HuH-7 (cell line): ENCODE measurements around the gene ARHGEF28.

Experiments used
- DNase-seq: peaks from one replicate; pipeline ENCODE4 v3.0.0; 2011; ENCODE audit warnings: low spot score

ARHGEF28 gene, protein sequence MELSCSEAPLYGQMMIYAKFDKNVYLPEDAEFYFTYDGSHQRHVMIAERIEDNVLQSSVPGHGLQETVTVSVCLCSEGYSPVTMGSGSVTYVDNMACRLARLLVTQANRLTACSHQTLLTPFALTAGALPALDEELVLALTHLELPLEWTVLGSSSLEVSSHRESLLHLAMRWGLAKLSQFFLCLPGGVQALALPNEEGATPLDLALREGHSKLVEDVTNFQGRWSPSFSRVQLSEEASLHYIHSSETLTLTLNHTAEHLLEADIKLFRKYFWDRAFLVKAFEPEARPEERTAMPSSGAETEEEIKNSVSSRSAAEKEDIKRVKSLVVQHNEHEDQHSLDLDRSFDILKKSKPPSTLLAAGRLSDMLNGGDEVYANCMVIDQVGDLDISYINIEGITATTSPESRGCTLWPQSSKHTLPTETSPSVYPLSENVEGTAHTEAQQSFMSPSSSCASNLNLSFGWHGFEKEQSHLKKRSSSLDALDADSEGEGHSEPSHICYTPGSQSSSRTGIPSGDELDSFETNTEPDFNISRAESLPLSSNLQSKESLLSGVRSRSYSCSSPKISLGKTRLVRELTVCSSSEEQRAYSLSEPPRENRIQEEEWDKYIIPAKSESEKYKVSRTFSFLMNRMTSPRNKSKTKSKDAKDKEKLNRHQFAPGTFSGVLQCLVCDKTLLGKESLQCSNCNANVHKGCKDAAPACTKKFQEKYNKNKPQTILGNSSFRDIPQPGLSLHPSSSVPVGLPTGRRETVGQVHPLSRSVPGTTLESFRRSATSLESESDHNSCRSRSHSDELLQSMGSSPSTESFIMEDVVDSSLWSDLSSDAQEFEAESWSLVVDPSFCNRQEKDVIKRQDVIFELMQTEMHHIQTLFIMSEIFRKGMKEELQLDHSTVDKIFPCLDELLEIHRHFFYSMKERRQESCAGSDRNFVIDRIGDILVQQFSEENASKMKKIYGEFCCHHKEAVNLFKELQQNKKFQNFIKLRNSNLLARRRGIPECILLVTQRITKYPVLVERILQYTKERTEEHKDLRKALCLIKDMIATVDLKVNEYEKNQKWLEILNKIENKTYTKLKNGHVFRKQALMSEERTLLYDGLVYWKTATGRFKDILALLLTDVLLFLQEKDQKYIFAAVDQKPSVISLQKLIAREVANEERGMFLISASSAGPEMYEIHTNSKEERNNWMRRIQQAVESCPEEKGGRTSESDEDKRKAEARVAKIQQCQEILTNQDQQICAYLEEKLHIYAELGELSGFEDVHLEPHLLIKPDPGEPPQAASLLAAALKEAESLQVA (N-terminal part only)

DNA sequence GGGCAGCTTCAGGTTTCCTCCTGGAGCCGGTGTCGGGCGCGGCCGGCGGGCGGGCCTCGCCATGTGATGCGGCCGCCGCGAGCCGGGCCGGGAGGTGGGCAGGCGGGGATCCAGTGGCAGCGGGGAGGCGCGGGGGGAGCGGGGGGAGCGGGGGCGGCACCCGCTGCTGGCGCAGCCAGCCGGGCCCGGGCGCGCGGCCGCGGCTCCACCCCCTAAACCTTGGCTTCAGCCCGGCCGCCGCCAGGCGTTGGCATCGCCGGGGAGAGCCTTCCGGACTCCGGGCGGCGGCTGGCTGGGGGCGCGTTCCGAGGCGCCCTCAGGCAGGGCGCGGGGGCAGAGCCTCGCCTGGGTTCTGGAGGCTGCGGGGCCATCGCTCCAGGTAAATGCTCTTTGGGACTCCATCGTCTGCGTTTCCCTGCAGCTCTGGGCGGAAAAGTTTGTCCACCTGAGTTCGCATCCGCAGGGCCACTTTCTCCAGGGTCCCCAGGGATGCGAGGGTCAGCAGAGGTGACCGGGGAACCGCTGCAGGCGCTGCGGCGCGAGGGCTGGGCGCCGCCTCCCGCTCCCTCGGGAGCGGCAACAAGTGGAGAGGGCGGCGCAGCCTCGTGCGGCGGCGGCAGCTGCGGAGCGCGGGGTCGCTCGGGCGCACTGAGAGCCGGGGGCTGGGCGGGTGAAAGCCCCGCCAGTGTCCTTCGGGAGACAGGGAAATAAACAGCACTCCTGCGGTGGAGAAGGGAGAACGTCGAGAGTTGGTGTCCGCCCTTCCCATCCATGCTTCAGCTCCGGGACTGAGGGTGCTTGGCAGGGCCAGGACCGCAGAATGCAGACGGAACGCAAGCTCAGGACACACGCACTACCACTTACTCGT, at the start of gene ARHGEF28:
TSS of gene ARHGEF28 (plus strand) at position 253 of the 868 bp plus-strand sequence. CDS start 58,656 bp downstream, outside the sequence.
- DNase-seq = peak; percentile 59

GRCh38 chr5:73582285-73583145, 43.5 kb upstream of the ARHGEF28 start:
- DNase-seq = no peak

DNA sequence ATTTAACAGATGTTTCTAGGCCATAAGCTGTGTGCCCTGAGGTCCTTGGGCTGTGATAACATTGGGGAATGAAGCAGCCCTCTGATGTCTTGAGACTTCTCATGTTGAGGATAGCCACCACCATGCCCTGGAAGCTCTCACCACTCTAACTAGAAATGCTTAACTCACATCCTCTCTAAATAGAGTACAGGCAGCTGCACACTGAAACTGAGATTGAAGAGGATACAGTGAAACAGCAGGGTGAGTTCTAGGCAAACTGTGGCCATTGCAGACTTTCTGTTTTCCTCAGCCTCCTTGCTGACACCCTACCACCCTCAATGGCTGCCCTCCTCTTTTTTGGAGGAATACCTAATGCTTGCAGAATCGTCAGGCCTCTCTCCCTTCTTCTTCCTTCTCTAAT, 38.1 kb upstream of the ARHGEF28 start:
- no peak for DNase-seq

- DNase-seq = peak; percentile 45
Observed at GRCh38 chr5:73591102-73591695, 34.8 kb upstream of the ARHGEF28 start.

DNA sequence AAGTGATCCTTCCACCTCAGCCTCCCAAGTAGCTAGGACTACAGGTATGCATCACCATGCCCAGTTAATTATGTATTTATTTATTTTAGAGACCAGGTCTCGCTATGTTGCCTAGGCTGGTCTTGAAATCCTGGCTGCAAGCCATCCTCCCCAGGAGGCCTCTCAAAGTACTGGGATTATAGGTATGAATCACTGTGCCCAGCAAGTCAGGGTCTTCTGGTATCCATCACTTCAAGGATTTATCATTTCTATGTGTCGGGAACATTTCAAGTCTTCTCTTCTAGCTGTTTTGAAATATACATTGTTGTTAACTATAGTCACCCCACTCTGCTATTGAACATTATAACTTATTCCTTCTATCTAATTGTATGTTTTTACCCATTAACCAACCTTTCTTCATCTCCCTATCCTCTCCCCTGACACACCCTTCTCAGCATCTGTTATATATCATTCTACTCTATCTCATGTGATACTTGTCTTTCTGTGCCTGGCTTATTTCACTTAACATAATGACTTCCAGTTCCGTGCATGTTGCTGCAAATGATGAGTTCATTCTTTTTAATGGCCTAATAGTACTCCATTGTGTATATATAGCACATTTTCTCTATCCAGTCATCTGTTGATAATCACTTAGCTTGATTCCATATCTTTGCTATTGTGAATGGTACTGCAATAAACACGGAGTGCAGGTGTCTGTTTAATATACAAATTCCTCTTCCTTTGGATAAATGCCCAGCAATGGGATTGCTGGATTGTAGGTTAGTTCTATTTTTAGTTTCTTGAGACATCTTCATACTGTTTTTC, 34.1 kb upstream of the ARHGEF28 start:
- no peak for DNase-seq

DNA sequence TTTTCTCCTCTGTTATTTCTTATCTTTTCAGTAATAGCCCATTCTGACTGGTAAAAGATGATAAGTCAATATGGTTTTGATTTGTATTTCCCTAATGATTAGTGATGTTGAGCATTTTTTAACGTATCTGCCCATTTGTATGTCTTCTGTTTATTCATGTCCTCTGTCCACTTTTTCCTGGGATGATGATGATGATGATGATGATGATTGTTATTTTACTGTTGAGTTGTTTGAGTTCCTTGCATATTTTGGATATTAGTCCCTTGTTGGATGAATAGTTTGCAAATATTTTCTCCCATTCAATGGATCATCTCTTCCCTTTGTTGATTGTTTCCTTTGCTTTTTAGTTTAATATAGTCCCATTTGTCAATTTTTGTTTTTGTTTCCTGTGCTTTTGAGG, 33.4 kb upstream of the ARHGEF28 start:
- DNase-seq = no peak

- peak; percentile 17 for DNase-seq
Observed at GRCh38 chr5:73596705-73597328, 29.2 kb upstream of the ARHGEF28 start.

- DNase-seq = no peak
Observed at GRCh38 chr5:73599380-73599779, 26.6 kb upstream of the ARHGEF28 start.

DNA sequence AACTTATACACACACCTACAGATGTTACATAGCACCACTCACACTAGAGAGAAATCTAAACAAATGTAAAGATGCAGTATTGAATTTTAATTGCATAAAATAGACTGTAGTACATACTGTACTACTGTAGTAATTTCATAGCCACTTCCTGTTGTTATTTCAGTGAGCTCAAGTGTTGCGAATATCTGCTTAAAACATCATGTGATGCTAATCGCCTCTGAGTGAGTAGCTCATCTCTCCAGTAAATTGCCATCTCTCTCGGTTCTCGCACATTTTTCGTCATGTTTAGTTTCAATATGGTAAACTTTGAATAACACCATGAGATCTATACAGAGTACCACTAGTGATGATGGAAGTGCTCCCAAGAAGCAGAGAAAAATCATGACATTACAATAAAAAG, 22.0 kb upstream of the ARHGEF28 start:
- DNase-seq = no peak

- DNase-seq = no peak
Observed at GRCh38 chr5:73605223-73606087, 20.5 kb upstream of the ARHGEF28 start.

- DNase-seq = no peak
Observed at GRCh38 chr5:73606206-73606753, 19.7 kb upstream of the ARHGEF28 start.

GRCh38 chr5:73607228-73607627, 18.8 kb upstream of the ARHGEF28 start:
- no peak for DNase-seq

GRCh38 chr5:73612799-73613198, 13.2 kb upstream of the ARHGEF28 start:
- DNase-seq = no peak

GRCh38 chr5:73615085-73615484, 10.9 kb upstream of the ARHGEF28 start:
- DNase-seq = no peak

- DNase-seq = no peak
Observed at GRCh38 chr5:73615947-73616346, 10.0 kb upstream of the ARHGEF28 start.

GRCh38 chr5:73617510-73618279, 8.3 kb upstream of the ARHGEF28 start:
- DNase-seq = no peak
